Neural progenitor cell (in vitro differentiated cells): ENCODE measurements around the gene GPR42. TPM values are rescaled to one million over a fixed set of nuclear protein-coding genes. Genes with fewer than 3 reads are reported as not detected.

Experiments used
- DNase-seq: peaks from one replicate; pipeline ENCODE4 v3.0.0-alpha.2; 2016; ENCODE audit warnings: low spot score
- H2AFZ ChIP-seq: fragments of 200-600 bp; sonication (generic); replicated peaks from 2 replicates; pipeline ENCODE4 v1.6.1; 2016; ENCODE audit warnings: antibody characterized with exemption
- H3F3A ChIP-seq: fragments of 200-600 bp; sonication (generic); 2 replicates; pipeline ENCODE4 v1.6.1; 2016; ENCODE audit warnings: antibody characterized with exemption, low read depth
- H3K27ac ChIP-seq: fragments of 200-600 bp; sonication (generic); 2 replicates; pipeline ENCODE4 v1.5.1; 2016; ENCODE audit warnings: mild to moderate bottlenecking
- H3K27me3 ChIP-seq: fragments of 200-600 bp; sonication (generic); 2 replicates; pipeline ENCODE4 v1.6.1; 2016; ENCODE audit warnings: mild to moderate bottlenecking, moderate library complexity
- H3K36me3 ChIP-seq: fragments of 200-600 bp; sonication (generic); 2 replicates; pipeline ENCODE4 v1.5.1; 2016
- H3K4me1 ChIP-seq: fragments of 200-600 bp; sonication (generic); 2 replicates; pipeline ENCODE4 v1.6.1; 2016; ENCODE audit warnings: mixed run types
- H3K4me2 ChIP-seq: fragments of 200-600 bp; sonication (generic); 2 replicates; pipeline ENCODE4 v1.6.1; 2016
- H3K4me3 ChIP-seq: fragments of 200-600 bp; sonication (generic); 2 replicates; pipeline ENCODE4 v1.5.1; 2016
- H3K79me2 ChIP-seq: fragments of 200-600 bp; sonication (generic); 2 replicates; pipeline ENCODE4 v1.6.1; 2016; ENCODE audit warnings: low read depth
- H3K9ac ChIP-seq: fragments of 200-600 bp; sonication (generic); 2 replicates; pipeline ENCODE4 v1.6.1; 2016
- H3K9me3 ChIP-seq: fragments of 200-600 bp; sonication (generic); 2 replicates; pipeline ENCODE4 v1.5.1; 2016; ENCODE audit warnings: low read depth
- H4K20me1 ChIP-seq: fragments of 200-600 bp; sonication (generic); 2 replicates; pipeline ENCODE4 v1.6.1; 2016; ENCODE audit warnings: low read depth
- H3K27ac Mint-ChIP-seq: 3 replicates; pipeline ENCODE4 v1.8.0; 2021; ENCODE audit warnings: mixed read lengths
- H3K27me3 Mint-ChIP-seq: 2 replicates; pipeline ENCODE4 v1.8.0; 2022; ENCODE audit warnings: low read depth, mild to moderate bottlenecking, inconsistent platforms, moderate library complexity, mixed read lengths; ENCODE audit not compliant: insufficient read depth
- H3K36me3 Mint-ChIP-seq: 3 replicates; pipeline ENCODE4 v1.8.0; 2021; ENCODE audit warnings: mixed read lengths
- H3K4me1 Mint-ChIP-seq: 3 replicates; pipeline ENCODE4 v1.8.0; 2021; ENCODE audit warnings: mixed read lengths
- H3K4me3 Mint-ChIP-seq: 3 replicates; pipeline ENCODE4 v1.8.0; 2021; ENCODE audit warnings: mild to moderate bottlenecking, moderate library complexity, mixed read lengths
- H3K9me3 Mint-ChIP-seq: 3 replicates; pipeline ENCODE4 v1.8.0; 2020; ENCODE audit warnings: mixed read lengths
- EZH2 ChIP-seq: fragments of 200-600 bp; sonication (generic); IDR thresholded peaks from 2 replicates; pipeline ENCODE4 v1.6.1; 2017; ENCODE audit warnings: antibody characterized with exemption, mild to moderate bottlenecking, moderate library complexity
- EZH2phosphoT487 ChIP-seq: fragments of 200-600 bp; sonication (generic); IDR thresholded peaks from 2 replicates; pipeline ENCODE4 v1.6.1; 2017; ENCODE audit warnings: antibody characterized with exemption
- total RNA-seq: library from RNA; depleted of rRNA; stranded (reverse); fragments of >200 nt; gene quantifications from 2 replicates; pipeline ENCODE4 v1.2.3, GENCODE V29; 2015; ENCODE audit warnings: low replicate concordance
- TF ChIP-seq, protein P1 (sequence below): fragments of 200-600 bp; sonication (generic); IDR thresholded peaks from 2 replicates; pipeline ENCODE4 v1.5.1; 2017; ENCODE audit warnings: antibody characterized with exemption, mild to moderate bottlenecking

GPR42 gene
- total RNA-seq, 1 donor from 2014 or later: not detected

DNA sequence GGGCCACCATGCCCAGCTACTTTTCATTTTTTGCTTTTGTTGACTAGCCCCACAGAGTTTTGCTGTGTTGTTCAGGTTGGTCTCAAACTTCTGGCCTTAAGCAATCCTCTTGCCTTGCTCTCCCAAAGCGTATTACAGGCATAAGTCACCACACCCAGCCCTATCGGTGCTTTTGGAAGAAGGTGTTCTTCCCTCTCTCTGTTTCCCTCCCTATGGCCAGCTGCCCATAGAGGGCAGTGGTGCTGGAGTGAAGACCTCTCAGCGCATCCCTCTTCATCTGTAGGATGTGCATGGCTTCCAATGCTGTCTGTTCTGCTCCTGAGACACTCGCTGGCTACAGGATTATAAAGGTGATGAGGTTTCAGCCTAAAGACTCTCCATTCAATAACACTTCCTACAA, 43.2 kb upstream of the GPR42 start:
- no peak overlapping the region for H3K27ac Mint-ChIP-seq
- no peaks in the 10 kb centered on the region for H3K27me3 ChIP-seq
- H3K36me3 Mint-ChIP-seq: no peaks in the 10 kb centered on the region
- no peaks in the 10 kb centered on the region for H4K20me1 ChIP-seq
- H3K4me1 ChIP-seq: no peaks in the 10 kb centered on the region
- H3K4me1 Mint-ChIP-seq: no peaks in the 10 kb centered on the region
- no peak overlapping the region for H3K27ac ChIP-seq
- no peaks in the 10 kb centered on the region for H3K9me3 ChIP-seq
- DNase-seq: peak; percentile 42
- no peaks in the 10 kb centered on the region for H3K27me3 Mint-ChIP-seq
- no peaks in the 10 kb centered on the region for H3K79me2 ChIP-seq
- H3K9ac ChIP-seq: no peak overlapping the region
- H2AFZ ChIP-seq: no peak overlapping the region
- H3K9me3 Mint-ChIP-seq: no peaks in the 10 kb centered on the region
- H3K4me3 Mint-ChIP-seq: no peak overlapping the region
- H3K36me3 ChIP-seq: no peaks in the 10 kb centered on the region
- H3K4me3 ChIP-seq: no peak overlapping the region
- H3F3A ChIP-seq: no peaks in the 10 kb centered on the region
- TF ChIP-seq, protein P1, sequence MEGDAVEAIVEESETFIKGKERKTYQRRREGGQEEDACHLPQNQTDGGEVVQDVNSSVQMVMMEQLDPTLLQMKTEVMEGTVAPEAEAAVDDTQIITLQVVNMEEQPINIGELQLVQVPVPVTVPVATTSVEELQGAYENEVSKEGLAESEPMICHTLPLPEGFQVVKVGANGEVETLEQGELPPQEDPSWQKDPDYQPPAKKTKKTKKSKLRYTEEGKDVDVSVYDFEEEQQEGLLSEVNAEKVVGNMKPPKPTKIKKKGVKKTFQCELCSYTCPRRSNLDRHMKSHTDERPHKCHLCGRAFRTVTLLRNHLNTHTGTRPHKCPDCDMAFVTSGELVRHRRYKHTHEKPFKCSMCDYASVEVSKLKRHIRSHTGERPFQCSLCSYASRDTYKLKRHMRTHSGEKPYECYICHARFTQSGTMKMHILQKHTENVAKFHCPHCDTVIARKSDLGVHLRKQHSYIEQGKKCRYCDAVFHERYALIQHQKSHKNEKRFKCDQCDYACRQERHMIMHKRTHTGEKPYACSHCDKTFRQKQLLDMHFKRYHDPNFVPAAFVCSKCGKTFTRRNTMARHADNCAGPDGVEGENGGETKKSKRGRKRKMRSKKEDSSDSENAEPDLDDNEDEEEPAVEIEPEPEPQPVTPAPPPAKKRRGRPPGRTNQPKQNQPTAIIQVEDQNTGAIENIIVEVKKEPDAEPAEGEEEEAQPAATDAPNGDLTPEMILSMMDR: peak; percentile 54
- TF ChIP-seq EZH2: no peak
- H3K4me2 ChIP-seq: no peak overlapping the region

DNA sequence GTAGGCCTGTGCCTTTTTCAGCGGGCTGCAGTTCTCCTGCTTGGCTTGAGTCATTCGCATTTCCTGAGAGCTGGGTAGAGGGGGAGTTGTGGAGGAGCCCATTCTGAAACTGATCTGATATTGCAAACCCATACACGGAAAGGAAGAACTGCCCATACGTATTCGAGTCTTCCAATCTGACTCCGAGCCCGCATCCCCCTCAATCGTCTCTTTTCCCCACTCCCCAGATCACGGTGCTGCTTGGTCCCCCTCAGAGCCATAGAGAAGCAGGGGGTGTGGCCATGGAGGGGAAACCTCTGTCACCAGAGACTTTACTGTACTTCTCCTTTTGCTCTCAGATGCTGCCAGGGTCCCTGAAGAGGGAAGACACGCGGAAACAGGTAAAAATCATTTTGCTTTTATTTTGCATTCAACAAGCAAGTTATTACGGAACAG, 42.0 kb upstream of the GPR42 start, which contains the start of gene CD22:
Gene CD22, plus strand, starts transcription at position 337 of the 435 bp plus-strand sequence. CDS start 2,854 bp downstream, outside the sequence.
- no peak within 1 kb of the TSS for H2AFZ ChIP-seq
- no peak within 1 kb of the TSS for H3K4me2 ChIP-seq
- H3K9me3 ChIP-seq: no peaks in the 10 kb centered on the region
- no peaks in the 10 kb centered on the region for H3K9me3 Mint-ChIP-seq
- no peaks in the 10 kb centered on the region for H3K4me1 Mint-ChIP-seq
- no peaks in the 10 kb centered on the region for H3K27me3 ChIP-seq
- no peak within 1 kb of the TSS for H3K4me3 Mint-ChIP-seq
- DNase-seq: no peak
- no peaks in the 10 kb centered on the region for H4K20me1 ChIP-seq
- no peaks in the 10 kb centered on the region for H3F3A ChIP-seq
- no peak within 1 kb of the TSS for H3K27ac Mint-ChIP-seq
- H3K36me3 Mint-ChIP-seq: no peaks in the 10 kb centered on the region
- H3K4me3 ChIP-seq: no peak within 1 kb of the TSS
- H3K27ac ChIP-seq: no peak within 1 kb of the TSS
- TF ChIP-seq EZH2phosphoT487 (no peak), EZH2 (no peak)
- TF ChIP-seq, protein P1: no peak
- H3K36me3 ChIP-seq: no peaks in the 10 kb centered on the region
- H3K4me1 ChIP-seq: no peaks in the 10 kb centered on the region
- no peak within 1 kb of the TSS for H3K9ac ChIP-seq
- H3K79me2 ChIP-seq: no peaks in the 10 kb centered on the region
- H3K27me3 Mint-ChIP-seq: no peaks in the 10 kb centered on the region

DNA sequence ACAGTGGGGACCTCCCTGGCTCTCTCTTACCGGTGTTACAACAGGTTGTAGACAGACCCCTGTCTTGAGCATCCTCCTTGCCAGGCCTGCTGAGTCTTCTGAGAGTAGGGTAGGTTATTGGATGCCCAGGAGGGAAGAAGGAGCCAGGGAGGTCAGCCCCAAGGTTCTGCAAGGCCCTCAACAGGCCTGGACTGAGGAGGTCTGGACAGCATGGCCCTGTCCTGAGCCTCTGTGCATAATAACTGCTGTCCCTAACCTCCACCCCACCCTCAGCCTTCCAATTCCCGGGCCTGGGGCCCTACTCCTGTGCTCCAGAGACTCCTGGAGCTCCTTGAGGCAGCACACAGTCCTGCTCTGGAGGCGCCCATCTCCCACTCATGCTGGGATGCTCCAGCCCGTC, 41.5 kb upstream of the GPR42 start:
- no peak overlapping the region for H3K4me2 ChIP-seq
- H3F3A ChIP-seq: no peaks in the 10 kb centered on the region
- no peaks in the 10 kb centered on the region for H3K36me3 ChIP-seq
- Mint-ChIP-seq H3K9me3 (no peaks in the 10 kb centered on the region), H3K27me3 (no peaks in the 10 kb centered on the region), H3K27ac (no peak overlapping the region), H3K36me3 (no peaks in the 10 kb centered on the region), H3K4me1 (no peaks in the 10 kb centered on the region), H3K4me3 (no peak overlapping the region)
- no peak overlapping the region for H3K4me3 ChIP-seq
- no peak overlapping the region for H2AFZ ChIP-seq
- H3K4me1 ChIP-seq: no peaks in the 10 kb centered on the region
- no peak overlapping the region for H3K27ac ChIP-seq
- no peaks in the 10 kb centered on the region for H4K20me1 ChIP-seq
- no peaks in the 10 kb centered on the region for H3K27me3 ChIP-seq
- H3K79me2 ChIP-seq: no peaks in the 10 kb centered on the region
- no peak for DNase-seq
- H3K9ac ChIP-seq: no peak overlapping the region
- no peaks in the 10 kb centered on the region for H3K9me3 ChIP-seq
- TF ChIP-seq EZH2 (no peak), EZH2phosphoT487 (no peak)
- TF ChIP-seq, protein P1: no peak
